GM21576 (cell line): ENCODE measurements around the gene PPP2R5C.
A peak's percentile ranks its signal among the peaks of the same experiment; 100 is the strongest.

ENCODE experiments used
- ATAC-seq: cut with Tn5 transposase; IDR thresholded peaks from one replicate; pipeline ENCODE4 v1.9.1; 2021; ENCODE audit warnings: mild to moderate bottlenecking, moderate library complexity; ENCODE audit not compliant: unreplicated experiment

Gene PPP2R5C

GRCh38 chr14:101813171-101813759, 51.8 kb downstream of the PPP2R5C start:
- ATAC-seq = no peak

GRCh38 chr14:101813833-101814232, 52.3 kb downstream of the PPP2R5C start:
- no peak for ATAC-seq

GRCh38 chr14:101814934-101815333, 53.4 kb downstream of the PPP2R5C start:
- no peak for ATAC-seq

GRCh38 chr14:101815994-101816393, 54.5 kb downstream of the PPP2R5C start:
- no peak for ATAC-seq

- no peak for ATAC-seq
These were observed 56.0 kb downstream of the PPP2R5C start for GRCh38 chr14:101817501-101818001.

- ATAC-seq = no peak
These were observed 57.9 kb downstream of the PPP2R5C start for GRCh38 chr14:101819251-101819990.

- no peak for ATAC-seq
These were observed 58.8 kb downstream of the PPP2R5C start for GRCh38 chr14:101820283-101820798.

GRCh38 chr14:101821528-101821927, 60.0 kb downstream of the PPP2R5C start:
- no peak for ATAC-seq

- no peak for ATAC-seq
These were observed 61.6 kb downstream of the PPP2R5C start for GRCh38 chr14:101823066-101823465.

GRCh38 chr14:101823511-101824120, 62.1 kb downstream of the PPP2R5C start:
- peak; percentile 55 for ATAC-seq

GRCh38 chr14:101824339-101824727, 62.8 kb downstream of the PPP2R5C start:
- no peak for ATAC-seq

- no peak for ATAC-seq
These were observed 64.3 kb downstream of the PPP2R5C start for GRCh38 chr14:101825797-101826196.

GRCh38 chr14:101826351-101826750, 64.8 kb downstream of the PPP2R5C start:
- no peak for ATAC-seq

- no peak for ATAC-seq
These were observed 65.8 kb downstream of the PPP2R5C start for GRCh38 chr14:101827286-101827685.

GRCh38 chr14:101828046-101828445, 66.5 kb downstream of the PPP2R5C start:
- ATAC-seq = no peak

GRCh38 chr14:101830271-101830670, 68.8 kb downstream of the PPP2R5C start:
- ATAC-seq = no peak

GRCh38 chr14:101833045-101833444, 71.5 kb downstream of the PPP2R5C start:
- no peak for ATAC-seq

GRCh38 chr14:101834397-101834796, 72.9 kb downstream of the PPP2R5C start:
- no peak for ATAC-seq

- ATAC-seq = no peak
These were observed 73.5 kb downstream of the PPP2R5C start for GRCh38 chr14:101834800-101835547.

GRCh38 chr14:101835566-101835965, 74.1 kb downstream of the PPP2R5C start:
- no peak for ATAC-seq

GRCh38 chr14:101836135-101836534, 74.6 kb downstream of the PPP2R5C start:
- ATAC-seq = no peak
